ENCODE results near the gene BAIAP2.
A peak's percentile ranks its signal among the peaks of the same experiment; 100 is the strongest.

Gene BAIAP2

DNA sequence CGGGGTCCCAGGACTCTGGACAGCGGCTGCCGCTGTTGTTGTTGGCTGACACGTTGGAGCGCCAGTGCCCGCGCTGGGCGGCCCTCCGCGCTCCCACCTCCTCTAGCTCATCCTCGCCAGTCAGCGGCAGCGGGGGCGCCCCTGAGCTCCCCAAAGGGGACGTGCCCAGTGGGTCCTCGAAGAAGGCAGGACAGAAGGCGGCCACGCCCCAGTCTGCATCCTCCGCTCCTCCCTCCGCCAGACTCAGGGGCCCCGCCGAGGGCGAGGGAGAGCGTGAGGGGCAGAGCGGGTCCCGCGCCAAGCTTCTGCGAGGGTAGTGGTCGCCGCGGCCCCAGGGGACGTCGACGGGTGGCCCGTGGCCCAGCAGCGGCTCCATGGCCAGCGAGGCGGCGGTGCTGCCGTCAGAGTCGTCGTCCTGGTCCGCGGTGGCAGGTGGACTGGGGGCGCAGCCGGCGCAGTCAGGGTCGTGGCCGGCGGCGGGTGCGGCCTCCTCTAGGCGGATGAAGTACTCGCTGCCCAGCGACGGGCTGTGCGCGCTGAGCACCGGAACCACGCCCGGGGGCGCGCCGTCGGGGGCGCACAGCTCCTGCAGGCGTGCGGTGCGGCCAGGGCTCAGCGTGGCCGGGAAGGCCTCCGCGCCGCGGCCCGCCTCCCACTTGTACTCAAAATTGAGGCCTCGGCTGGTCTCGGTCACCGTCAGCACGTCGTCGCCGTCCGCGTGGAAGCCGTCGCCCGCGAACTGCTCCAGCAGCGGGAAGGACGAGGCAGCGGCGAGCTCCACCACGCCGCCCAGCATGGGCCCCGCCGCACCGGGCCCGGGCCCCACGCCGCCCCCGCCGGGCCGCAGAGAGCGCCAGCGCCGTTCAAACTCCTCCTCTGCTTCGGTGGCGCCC is 87.1 kb downstream of the BAIAP2 start:
- no peak for DNase-seq

DNA sequence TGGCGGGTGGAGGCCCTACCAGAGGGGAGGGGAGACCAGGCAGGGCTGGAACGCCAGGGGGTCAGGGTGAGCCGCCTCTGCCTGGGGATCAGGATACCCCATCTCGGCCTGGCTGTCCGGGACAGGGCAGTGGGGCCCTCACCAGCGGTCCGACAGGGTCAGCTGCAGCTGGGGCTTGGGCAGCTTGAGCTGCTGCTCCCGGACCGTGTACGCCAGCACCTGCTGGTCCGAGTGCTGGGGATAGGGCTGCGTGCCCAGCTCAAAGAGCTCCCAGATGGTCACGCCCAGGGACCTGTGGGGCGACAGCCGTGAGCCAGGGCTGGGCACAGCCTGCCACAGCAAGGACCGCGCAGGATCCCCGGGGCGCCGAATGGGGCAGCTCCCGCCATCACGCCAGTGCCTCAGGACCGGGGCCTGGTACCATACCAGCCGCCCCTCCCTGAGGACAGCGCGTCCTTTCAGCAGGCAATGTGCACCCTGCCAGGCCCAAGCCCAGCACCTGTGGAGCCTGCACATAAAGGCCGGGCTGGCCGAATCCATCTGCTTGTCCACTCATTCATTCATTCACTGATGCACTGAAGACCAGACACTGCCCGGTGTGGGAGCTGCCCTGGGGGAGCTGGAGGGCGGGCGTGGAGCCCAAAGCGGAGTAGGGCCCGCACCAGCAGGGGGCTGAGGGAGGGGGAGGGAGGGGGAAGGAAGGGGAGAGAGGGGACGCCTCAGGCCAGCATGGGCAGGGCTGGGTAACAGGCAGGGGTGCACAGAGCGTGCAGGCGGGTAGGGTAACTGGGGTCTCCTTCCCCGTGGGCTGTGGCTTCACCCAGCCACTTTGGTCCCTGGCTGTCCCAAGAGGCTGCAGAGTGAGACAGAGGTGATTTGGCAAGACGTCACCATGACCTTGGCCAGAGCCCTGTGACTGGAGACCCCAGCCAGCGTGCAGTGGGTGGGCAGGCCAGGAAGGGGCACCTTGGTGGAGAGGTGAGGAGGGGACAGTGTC is 88.4 kb downstream of the BAIAP2 start:
- DNase-seq = peak in 12 of 51 donors; percentile 23 to 54 (median 35)

DNA sequence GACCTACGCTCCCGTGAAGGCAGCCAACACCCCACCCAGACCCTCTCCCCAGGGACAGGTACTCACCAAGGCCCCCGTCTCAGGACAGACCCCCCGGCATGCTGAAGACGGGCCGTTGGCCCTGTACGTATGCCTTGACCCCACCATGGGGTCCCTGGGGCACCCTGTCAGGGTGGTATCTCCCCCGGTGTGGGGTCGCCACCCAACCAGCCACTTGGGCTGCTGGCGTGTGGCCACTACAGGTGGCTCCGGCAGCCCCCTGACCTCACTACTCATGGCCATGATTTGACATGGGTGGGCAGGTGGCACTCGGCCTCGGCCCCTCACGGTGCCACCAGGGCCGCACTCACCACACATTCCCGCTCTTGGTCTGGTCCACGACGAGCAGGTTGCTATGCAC is 89.4 kb downstream of the BAIAP2 start:
- DNase-seq = no peak

- peak in 5 of 51 donors; percentile 37 to 58 (median 42) for DNase-seq
These were observed 90.7 kb downstream of the BAIAP2 start for GRCh38 chr17:81125573-81126081.

DNA sequence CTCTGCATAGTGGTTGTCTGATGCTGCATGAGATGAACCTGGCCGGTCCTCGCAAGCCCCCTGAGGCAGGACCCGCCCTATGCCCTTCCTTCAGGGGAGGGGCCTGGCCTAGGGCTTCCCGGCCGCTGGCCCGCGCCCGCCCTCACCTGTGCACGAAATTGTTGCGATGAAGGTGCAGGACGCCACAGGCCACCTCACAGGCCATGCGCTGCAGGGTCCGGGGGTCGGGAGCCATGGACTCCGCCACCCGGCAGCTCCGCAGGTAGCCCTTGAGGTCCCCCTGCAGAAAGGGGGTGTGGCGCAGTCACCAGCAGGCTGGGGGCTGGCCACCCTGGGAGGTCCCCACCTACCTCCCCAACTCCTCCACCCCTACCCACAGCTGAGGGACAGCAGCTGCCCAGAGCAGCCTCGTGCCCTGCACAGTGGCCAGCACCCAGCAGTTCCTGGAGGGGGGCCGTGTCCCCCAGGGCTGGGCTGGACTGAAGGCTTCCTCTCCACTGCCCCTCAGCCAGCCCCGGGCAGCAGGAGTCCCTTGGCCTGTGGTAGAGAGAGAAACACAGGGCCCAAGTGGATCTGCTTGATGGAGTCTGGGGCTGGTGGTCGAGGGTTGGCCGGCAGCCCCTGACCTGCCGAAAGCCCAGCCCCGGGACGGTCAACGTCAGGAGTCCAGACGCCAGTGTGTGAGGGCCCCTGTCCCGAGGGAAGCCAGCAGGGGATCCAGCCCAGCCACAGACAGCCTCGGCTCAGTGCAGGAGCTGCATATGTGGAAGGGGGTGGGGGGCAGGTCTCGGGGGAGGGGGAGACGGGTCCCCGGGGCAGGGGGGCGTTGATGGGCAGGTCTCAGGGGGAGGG is 91.6 kb downstream of the BAIAP2 start:
- DNase-seq = peak in 26 of 51 donors; percentile 20 to 68 (median 53)

GRCh38 chr17:81127133-81127455 is 92.1 kb downstream of the BAIAP2 start:
- DNase-seq = peak in 5 of 51 donors; percentile 28 to 52 (median 29)

DNA sequence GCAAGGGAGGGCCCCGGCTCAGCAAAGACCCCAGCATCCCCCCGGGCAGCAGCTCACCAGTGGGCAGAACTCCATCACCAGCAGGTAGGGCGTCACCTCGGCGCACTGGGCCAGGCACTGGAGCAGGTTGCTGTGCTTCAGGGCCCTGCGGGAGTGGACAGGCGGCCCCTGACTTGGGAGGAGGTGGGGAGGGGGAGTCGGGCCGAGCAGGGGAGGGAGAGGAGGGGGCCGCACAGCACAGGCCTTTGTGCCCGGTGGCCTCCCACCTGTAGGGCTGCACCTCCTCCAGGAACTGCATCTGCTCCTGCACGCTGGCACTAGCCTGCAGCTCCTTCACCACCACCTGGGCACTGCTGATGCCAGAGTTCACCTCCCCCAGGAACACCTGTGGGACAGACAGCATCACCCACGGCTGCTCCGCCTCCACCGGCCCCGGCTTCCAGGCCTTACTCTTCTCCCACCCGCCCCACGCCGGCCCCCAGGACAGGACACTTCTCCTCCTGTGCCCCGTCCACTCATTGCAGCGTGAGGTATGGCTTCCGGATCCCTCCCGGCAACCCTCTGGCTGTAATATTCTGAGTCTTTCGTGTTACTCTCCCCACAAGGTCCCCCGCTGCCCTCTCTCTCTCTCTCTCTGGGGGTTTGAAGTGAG is 92.7 kb downstream of the BAIAP2 start:
- DNase-seq = no peak

DNA sequence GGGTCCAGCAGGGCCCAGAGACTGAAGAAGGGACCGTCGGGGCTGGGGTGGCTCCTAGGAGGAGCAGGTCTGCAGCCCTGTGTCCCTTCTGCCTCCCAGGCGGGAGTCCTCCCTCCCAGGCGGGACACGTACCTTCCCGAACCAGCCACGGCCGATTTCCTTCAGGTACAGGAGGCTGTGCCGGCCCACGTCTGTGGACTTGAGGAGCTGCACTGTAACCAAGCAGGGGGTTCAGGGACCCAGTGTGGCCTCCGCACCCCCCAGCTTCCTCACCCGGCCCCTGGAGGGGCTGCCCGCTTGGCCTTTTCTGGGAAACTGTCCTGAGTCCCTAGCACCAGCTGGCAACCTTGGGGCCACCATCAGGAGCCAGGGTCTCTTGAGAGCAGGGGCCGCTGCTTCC is 93.4 kb downstream of the BAIAP2 start:
- DNase-seq = no peak

GRCh38 chr17:81128774-81129173 is 93.8 kb downstream of the BAIAP2 start:
- peak in 50 of 51 donors; percentile 37 to 98 (median 88) for DNase-seq

DNA sequence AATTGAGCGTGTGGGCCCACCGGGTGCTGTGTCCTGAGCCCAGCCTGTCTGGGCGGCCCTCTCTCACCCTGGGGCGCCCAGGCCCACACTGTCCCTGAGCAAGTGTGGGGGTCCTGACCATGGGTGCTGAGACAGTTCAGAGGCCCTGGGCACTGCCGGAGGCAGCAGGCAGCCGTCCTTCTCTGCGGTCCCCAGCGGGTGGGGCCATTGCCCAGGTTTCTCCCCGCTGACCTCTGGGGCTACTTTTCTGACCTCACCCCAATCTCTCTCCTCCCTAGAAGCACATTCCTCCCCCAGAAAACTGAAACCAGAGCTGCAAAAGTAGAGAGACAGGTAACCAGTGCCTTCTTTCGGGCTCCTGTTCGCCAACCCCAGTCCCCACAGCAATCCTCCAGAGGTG is 94.3 kb downstream of the BAIAP2 start:
- DNase-seq = peak in 13 of 51 donors; percentile 48 to 76 (median 64)

- peak in 1 of 51 donors; percentile 52 for DNase-seq
These were observed 94.9 kb downstream of the BAIAP2 start for GRCh38 chr17:81129711-81130367.

GRCh38 chr17:81130385-81131361 is 95.7 kb downstream of the BAIAP2 start:
- DNase-seq = peak in 39 of 51 donors; percentile 30 to 89 (median 70)

DNA sequence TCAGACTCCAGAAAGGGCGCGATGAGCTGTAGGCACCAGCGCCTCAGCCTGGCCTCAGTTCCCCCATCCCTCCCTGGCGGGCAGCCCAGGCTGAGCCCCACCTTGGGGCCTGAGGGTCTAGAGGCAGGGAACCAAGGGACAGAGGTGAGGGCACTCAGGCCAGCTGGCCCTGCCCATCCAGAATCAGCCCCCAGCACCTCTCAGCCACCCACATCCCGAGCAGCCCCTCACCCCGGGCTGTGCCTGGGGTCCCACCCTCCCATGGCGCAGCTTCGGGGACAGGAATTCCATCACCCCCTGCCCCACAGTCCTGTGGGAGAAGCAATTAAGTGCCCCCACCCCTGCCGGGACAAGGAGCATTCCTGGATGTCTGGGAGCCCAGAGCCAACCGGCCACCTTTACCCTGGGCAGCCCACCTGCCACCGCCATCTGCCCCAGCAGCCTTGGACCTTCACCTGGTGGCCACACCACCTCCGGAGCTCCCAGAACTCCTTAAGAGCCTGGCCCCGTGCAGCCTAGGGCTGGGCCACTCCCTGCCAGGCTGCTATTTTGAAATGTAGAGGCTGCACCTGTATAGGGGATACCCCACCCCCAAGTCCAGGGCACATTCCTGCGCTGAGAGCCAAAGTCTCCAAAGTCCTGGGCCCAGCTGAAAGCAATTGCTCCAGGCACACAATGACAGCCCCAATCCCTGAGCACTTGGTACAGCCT is 96.7 kb downstream of the BAIAP2 start:
- DNase-seq = no peak

DNA sequence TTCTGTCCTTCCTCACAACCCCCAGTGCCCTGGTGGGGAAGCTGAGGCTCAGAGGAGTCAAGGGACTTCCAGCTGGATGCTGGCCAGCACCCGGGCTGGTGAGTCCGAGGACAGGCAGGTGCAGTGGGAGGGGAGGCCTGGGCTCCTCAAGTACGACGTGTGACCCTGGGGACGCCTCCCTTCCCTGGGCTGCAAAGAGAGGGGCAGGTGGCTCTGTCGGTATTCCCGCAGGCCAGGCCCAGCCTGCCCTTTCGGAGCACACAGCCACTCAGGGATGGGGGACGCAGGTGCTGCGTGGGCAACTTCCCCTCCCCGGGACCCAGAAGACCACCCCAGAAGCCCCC is 97.2 kb downstream of the BAIAP2 start:
- DNase-seq = no peak

GRCh38 chr17:81132770-81133723 is 98.1 kb downstream of the BAIAP2 start:
- peak in 5 of 51 donors; percentile 24 to 43 (median 33) for DNase-seq

GRCh38 chr17:81134064-81134781 is 99.3 kb downstream of the BAIAP2 start:
- no peak for DNase-seq
